ENCODE measurements around the gene PRSS12. TPM values are rescaled to one million over a fixed set of nuclear protein-coding genes. Genes with fewer than 3 reads are reported as not detected.
"Not testable (repeated sequence)": the region's sequence is repeated elsewhere in the genome, so short reads cannot be mapped to it uniquely, and the experiment has no call there.

Gene PRSS12
- total and polyA plus RNA-seq, 2 donors (not counting 3 experiments of a cell fraction or from before 2014, with no cell fraction given) = 0.22 to 0.55 TPM

- no TSS peak for BruUV-seq (replicated peaks)
- Histone ChIP-seq H4K20me1 (replicated peaks; ENCODE audit: control insufficient read depth, extremely low read depth, insufficient read depth, low read length) (no peaks in the 10 kb centered on the region), H2AFZ (ENCODE audit: low read depth, low read length) (no peak overlapping the region), H3K4me3 (replicated peaks in 1 of 3; ENCODE audit: insufficient read depth in 1 of 3, low read depth in 1 of 3, low read length in 3 of 3) (no peak overlapping the region), H3K9me1 (replicated peaks; ENCODE audit: control insufficient read depth, extremely low read depth, insufficient read depth, low read length) (no peaks in the 10 kb centered on the region), H3K4me2 (ENCODE audit: insufficient read depth, low read length) (no peak overlapping the region), H3K27ac (ENCODE audit: insufficient read depth, low read depth, low read length) (no peak overlapping the region), H3K27me3 (ENCODE audit: control insufficient read depth in 2 of 2, insufficient read depth in 2 of 2, low read length in 2 of 2) (peaks cover 0 to 3% of the 10 kb centered on the region in 2 experiments), H3K36me3 (ENCODE audit: control insufficient read depth in 2 of 2, extremely low read depth in 1 of 2, insufficient read depth in 2 of 2, low read length in 2 of 2) (no peaks in the 10 kb centered on the region), H3K4me1 (ENCODE audit: control insufficient read depth, extremely low read depth, insufficient read depth, low read length) (no peaks in the 10 kb centered on the region), H3K79me2 (ENCODE audit: control insufficient read depth, insufficient read depth, low read length) (no peaks in the 10 kb centered on the region), H3K9me3 (replicated peaks; ENCODE audit: control insufficient read depth, insufficient read depth, low read length) (no peaks in the 10 kb centered on the region), H3K9ac (replicated peaks; ENCODE audit: extremely low read depth, insufficient read depth, low read length) (no peak overlapping the region)
- ChIA-PET POLR2A (no interaction called here), CTCF (no interaction called here)
- FAIRE-seq = no peak
- dilution Hi-C loops (cut with MboI; ENCODE audit: extremely low pct_ligation_motif_present, low sequenced_read_pairs) = no loop called here
- DNase-seq (ENCODE audit: low read depth, low spot score) = no peak
- TF ChIP-seq POLR2A (IDR thresholded peaks at IDR 0.05; ENCODE audit: low read depth, low read length) (no peak), EZH2 (IDR thresholded peaks at IDR 0.05; ENCODE audit: borderline replicate concordance, low read depth, low read length, severe bottlenecking) (no peak), FOS (IDR thresholded peaks at IDR 0.05; ENCODE audit: borderline replicate concordance, insufficient read depth, low read length) (no peak), POLR2AphosphoS5 (IDR thresholded peaks at IDR 0.05; ENCODE audit: insufficient read depth, low read depth, low read length) (no peak), GATA2 (IDR thresholded peaks at IDR 0.05; ENCODE audit: insufficient read depth, insufficient read length, low read depth, low read length) (no peak), MYC (IDR thresholded peaks at IDR 0.05; ENCODE audit: low read depth, low read length) (no peak), CTCF (IDR thresholded peaks at IDR 0.05; ENCODE audit: extremely low read depth in 1 of 2, insufficient read depth in 1 of 2, low read depth in 1 of 2, low read length in 2 of 2) (no peak), JUN (IDR thresholded peaks at IDR 0.05; ENCODE audit: borderline replicate concordance, insufficient read depth, insufficient read length, low read depth) (no peak)
- TF ChIP-seq, protein P1, sequence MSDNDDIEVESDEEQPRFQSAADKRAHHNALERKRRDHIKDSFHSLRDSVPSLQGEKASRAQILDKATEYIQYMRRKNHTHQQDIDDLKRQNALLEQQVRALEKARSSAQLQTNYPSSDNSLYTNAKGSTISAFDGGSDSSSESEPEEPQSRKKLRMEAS (IDR thresholded peaks at IDR 0.05; ENCODE audit: insufficient read depth, insufficient read length) = no peak
- intact Hi-C loops (cut with micrococcal nuclease) = no loop called here
These were observed 42.3 kb upstream of the PRSS12 start for GRCh38 chr4:118395057-118395644.

DNA sequence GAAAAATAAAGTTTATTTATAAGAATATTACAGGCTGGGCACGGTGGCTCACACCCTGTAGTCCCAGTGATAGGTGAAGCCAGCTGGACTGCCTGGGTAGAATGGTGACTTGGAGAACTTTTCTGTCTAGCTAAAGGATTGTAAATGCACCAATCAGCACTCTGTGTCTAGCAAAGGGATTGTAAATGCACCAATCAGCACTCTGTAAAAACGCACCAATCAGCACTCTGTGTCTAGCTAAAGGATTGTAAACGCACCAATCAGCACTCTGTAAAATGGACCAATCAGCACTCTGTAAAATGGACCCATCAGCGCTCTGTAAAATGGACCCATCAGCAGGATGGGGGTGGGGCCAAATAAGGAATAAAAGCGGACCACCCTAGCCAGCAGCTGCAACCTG lies 39.7 kb upstream of the PRSS12 start:
- H2AFZ ChIP-seq (ENCODE audit: low read depth, low read length); H3K36me3 ChIP-seq (ENCODE audit: control insufficient read depth in 2 of 2, extremely low read depth in 1 of 2, insufficient read depth in 2 of 2, low read length in 2 of 2); H3K27ac ChIP-seq (ENCODE audit: insufficient read depth, low read depth, low read length); H3K4me3 ChIP-seq (replicated peaks in 1 of 3; ENCODE audit: insufficient read depth in 1 of 3, low read depth in 1 of 3, low read length in 3 of 3); intact Hi-C loops (cut with micrococcal nuclease); FAIRE-seq; H3K9me1 ChIP-seq (replicated peaks; ENCODE audit: control insufficient read depth, extremely low read depth, insufficient read depth, low read length); H3K27me3 ChIP-seq (ENCODE audit: control insufficient read depth in 2 of 2, insufficient read depth in 2 of 2, low read length in 2 of 2); H3K9me3 ChIP-seq (replicated peaks; ENCODE audit: control insufficient read depth, insufficient read depth, low read length); DNase-seq (ENCODE audit: low read depth, low spot score); POLR2A ChIA-PET; H3K9ac ChIP-seq (replicated peaks; ENCODE audit: extremely low read depth, insufficient read depth, low read length); dilution Hi-C loops (cut with MboI; ENCODE audit: extremely low pct_ligation_motif_present, low sequenced_read_pairs); BruUV-seq (replicated peaks); H3K4me2 ChIP-seq (ENCODE audit: insufficient read depth, low read length); CTCF ChIA-PET; H3K4me1 ChIP-seq (ENCODE audit: control insufficient read depth, extremely low read depth, insufficient read depth, low read length); H4K20me1 ChIP-seq (replicated peaks; ENCODE audit: control insufficient read depth, extremely low read depth, insufficient read depth, low read length); H3K79me2 ChIP-seq (ENCODE audit: control insufficient read depth, insufficient read depth, low read length): not testable (repeated sequence)

All from endothelial cell of umbilical vein (primary cell).